GM03348 (cell line): ENCODE measurements around the gene FOXJ3.
A peak's percentile ranks its signal among the peaks of the same experiment; 100 is the strongest.

Experiments
- DNase-seq: peaks from one replicate; pipeline ENCODE4 v3.0.0; 2012; ENCODE audit warnings: low spot score

Gene FOXJ3

DNA sequence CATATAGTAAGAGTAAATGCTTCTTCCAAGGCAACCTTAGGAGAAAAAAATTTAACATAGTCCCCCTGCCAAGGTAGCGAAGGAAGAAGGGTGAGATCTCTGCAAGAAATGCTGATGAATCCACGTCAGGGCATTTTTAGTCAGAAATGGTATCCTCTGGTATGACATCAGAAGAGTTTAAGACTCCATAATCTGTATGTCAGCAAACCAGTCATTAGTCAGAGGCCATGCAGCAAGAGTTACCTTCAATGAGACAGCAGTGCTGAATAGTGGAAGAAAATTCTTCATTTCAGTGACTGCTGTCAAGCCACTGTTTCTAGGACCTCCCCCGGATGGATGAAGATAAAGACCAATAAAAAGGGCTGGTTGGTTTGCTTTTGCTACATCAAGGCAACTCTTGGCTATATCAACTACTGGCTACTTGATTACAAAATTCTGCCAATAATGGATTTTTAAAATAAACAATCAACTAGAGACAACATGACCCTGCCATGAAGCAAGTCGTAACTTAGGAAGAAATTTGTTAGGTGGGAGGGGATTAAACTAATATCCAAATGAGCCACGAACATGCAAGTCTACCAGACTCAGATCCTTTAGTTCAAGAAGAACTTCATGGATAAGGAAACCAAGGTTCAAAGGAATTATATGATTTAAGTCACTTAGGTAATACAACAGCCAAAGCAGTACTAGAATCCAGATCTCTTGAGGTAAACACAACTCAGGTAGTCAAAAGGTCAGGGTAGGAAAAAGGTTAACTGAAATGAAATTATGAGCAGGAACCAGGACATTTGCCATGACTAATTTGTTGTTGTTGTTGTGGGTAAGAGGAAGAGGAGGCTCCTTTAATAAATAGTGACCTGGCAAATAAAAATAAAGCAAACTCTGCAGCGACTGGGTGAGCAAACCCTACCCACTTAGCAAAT is 144.8 kb downstream of the FOXJ3 start:
- no peak for DNase-seq

DNA sequence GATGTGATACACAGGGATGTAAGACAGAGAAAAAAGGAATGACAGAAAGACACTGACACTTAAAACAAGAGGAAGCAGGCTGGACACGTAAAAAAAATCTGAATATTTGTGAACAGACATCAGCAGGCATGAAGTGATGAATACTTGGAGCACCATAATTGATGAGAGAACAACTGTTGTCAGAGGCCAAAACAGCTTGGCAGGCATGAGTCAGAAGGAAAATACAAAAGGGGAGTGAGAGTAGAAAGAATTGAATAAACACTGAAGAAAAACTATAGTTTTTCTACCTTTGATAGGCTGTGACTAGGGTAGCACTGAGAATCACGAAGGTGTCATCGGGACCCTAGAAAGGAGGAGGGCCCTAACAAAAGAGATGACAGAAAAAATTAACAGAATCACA is 148.9 kb downstream of the FOXJ3 start:
- DNase-seq = peak; percentile 71

DNA sequence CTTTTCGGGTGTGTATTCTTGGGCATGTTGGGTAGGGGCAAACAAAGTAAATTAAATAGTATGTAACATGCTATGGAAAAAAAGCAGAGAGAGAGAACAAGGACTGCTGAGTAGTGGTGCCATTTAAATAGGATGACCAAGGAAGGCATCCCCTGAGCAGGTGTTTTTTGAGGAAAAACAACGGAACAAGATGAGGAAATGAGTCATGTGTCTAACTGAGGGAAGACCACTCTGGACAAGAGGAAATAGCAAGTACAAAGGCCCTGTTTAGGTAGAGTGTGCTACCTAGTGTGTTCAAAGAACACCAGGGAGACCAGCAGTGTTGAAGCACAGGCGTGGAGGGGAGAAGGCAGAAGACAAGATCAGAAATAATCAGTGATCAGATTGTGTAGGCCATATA is 150.4 kb downstream of the FOXJ3 start:
- DNase-seq = no peak

DNA sequence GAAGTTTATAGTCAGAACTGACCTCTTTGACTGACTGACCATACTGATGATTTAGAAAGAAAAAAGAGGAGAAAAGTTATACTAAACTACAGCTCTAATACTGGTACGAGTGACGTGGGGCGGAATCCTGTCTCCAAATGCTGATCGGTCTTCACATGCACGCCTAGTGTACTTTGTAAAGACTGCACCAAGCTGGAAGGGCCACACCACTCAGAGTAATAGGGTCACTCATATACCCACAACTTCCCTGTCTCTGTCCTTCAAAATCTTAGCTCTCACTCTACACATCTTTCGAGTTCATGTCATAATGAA is 151.1 kb downstream of the FOXJ3 start:
- DNase-seq = no peak

DNA sequence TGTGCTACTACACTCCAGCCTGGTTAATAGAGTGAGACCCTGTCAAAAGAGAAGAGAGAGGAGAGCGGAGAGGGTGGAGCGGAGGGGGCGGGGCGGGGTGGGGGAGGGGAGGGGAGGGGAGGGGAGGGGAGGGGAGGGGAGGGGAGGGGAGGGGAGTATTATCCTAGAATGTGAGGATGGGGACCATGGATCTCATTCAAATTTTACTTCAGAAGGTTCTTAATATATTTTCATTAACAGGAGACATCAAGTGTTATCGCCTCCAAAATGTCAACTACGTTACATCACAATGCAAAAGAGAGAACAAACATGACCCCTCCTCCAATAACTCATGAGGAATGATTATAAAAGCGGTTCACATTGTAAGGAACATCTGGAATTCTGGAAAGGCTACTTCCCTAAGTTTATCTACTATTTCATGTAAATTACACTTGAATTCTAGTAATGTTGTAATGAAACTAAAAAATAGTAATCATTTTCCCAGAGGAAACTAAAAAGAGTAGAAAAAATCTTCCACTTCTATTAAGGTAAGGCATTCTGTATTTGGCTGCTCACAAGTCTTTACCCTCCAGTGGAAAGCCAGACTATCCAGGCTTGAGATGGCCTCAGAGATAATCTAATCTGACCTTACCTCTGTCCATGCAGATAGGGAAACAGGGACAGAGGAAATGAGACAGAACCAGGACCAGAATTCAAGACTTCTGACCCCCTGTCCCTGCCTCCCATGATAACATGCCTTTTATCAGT is 151.7 kb downstream of the FOXJ3 start:
- no peak for DNase-seq

DNA sequence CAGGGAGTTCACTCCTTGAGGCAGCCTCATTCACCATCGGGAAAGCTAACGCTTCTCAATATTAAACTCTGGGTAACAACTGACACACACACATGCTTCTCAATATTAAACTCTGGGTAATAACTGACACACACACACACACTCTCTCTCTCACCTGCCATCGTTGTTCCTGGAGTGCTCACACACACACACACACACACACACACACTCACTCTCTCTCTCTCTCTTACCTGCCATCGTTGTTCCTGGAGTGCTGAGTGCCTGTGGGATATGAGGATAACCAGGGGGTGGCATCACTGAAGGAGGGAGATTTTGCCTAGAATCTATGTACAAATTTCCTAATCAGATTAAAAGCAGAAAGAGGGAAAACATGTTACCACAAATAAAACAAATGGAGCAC is 153.3 kb downstream of the FOXJ3 start:
- no peak for DNase-seq

DNA sequence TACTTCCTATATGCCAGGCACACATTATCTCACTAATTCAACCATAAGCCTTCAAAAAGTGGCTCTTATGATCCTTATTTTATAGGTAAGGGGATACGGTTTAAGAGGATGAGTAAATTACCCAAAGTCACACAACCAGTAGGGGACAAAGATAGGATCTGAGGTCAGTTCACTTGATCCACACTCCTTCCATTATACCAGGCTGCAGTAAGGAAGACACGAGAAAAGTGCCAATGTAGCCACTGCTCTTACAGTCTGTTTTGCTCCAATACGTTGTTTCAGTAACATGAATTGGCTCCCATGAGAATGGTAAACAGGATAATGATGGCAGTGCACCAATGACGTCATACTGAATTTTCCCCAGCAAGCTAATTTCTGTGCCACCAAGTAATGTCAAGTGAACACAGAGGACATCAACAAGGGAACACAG is 155.1 kb downstream of the FOXJ3 start:
- DNase-seq = no peak

DNA sequence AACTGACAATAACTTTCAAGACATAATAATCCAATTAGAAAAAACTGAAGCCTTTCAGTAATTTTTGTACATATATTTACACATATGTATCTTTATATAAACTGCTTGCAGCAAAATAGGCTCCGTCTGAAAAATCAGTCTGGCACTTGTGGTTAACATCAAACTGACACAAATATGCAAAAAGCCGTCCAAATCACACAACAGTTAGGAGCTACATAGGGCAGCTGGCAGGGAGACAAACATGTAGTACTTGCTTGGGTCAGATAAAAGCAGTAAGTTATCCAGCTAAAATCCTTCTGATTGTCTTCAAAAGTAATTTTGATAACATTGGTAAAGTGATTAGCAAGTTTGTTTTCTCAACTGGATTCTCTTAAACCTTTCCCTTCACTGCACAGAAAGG is 155.8 kb downstream of the FOXJ3 start:
- DNase-seq = no peak

DNA sequence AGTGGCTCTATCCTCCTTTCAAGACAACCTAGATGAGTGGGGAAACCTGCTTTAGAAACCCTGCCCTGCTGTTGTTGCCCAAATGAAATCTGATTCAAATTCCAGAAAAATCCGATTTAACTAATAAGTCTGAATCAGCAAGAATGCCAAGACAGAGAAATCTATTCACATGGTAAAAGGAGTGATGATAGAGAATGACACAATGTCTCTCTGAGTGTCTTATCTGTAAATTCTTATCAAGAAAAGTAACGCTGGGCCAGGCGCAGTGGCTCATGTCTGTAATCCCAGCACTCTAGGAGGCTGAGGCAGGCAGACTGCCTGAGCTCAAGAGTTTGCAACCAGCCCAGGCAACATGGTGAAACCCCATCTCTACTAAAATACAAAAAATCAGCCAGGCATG is 156.8 kb downstream of the FOXJ3 start:
- no peak for DNase-seq

DNA sequence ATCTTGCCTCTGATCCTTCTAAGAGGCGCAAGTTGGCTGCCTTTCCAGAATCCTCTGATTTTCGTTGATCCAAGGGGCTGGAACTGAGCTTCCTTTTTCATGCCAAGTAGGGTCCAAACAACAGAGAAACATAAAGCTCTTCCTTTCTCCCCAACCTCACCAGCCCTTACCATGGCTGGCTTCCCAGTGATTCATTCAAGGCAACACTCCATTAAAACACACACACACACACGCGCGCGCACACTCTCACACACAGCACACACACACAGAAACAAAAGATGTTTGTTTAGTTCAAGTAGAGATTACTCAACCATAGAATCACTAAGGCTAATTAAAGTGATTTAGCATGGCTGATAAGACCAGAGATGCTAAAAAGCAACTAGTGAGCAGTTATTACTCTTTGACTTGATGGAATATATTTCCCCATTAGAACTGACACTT is 157.5 kb downstream of the FOXJ3 start:
- DNase-seq = no peak

DNA sequence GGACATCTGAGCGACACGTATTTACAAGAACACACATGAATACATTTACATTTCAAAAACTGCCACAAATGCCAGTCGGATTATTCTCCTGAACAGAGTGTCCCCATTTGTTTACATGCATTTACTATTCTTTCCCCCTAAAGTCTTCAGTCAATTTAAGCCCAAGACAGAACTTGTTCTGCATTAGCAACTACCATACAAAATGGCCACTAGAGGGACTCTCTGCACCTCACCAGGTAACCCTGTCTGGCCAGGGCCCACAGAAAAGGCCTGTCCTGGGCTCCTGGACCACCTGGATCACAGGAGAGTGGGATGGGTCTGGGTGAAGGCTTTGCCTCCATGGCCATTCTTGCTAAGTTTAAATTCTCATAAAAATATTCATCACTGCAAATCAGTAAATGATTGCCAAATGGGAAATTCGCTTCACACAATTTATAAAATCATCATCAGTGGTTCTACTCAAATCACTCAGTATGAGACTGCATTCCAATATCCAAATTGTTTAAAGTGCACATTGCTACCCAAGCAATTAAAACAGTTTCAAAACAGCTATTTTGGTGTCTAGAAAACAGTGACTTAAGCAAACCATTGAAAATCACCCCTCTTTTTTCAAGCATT is 158.0 kb downstream of the FOXJ3 start:
- peak; percentile 52 for DNase-seq

DNA sequence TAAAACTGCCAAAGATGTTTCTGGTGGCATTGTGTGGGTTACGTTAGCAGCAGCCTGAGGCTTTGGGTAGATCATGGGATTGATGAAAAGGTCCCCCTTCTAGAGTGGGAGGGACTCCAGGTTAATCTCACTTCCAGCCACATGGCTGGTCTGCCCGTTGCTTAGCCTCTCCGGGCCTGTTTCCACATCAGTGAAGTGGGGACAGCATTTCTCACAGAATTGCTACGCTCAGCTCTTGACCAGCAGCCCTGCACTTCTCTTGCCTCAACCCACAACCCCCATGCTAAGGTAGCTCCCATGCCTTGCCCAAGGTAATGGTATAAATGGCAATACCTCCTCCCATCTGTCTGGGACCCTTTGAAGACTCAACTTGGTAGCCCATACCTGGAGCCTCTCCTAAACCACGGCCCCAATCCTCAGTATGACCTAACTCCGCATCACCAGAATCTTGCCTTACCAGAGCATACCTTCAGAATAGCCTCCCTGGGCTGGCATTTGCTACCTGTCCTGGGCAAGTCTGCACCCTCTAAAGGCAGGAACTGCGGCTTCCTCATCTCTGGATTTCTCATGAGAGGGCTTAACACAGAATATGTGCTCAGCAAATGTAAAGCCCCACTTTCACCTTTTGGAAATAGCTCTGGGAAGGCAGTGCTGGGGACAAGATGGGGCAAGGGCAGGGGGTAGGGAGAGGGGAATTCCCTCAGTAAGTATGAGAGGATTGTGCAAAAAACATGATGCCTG is 159.6 kb downstream of the FOXJ3 start:
- no peak for DNase-seq

DNA sequence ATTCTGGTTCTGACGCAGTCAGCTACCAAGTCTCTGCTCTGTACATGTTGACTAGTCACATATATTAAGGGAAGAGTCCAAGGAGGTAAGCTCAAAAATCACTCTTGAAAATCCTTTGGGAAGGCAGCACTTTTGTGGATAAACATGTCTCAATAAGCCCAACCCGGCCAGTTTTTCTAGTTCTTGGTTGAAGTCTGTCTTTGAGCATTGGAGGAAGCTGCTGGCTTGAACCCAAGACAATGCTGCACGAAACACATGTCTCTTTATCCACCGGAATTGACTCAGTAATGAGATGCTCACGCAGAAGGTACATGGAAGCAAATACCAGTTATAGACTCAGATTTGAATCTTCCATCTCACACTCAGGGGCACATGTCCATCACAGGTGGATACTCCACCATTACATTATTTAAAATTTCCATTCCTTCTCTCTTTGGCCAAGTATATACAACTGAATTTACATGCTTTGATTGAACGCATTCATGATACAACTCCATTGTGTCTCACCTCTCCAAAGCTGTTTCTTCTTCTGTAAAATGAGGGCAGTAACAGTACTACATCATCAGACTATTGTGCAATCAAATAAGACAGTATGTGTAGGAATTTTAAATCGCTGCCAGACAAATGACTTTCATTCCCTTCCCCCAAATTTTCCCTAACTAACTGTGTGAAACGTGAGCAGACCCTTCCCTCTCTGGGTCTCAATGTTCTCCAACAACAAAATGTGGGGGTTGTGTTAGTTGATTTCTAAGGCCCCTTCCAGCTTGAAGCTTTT is 160.9 kb downstream of the FOXJ3 start:
- no peak for DNase-seq

DNA sequence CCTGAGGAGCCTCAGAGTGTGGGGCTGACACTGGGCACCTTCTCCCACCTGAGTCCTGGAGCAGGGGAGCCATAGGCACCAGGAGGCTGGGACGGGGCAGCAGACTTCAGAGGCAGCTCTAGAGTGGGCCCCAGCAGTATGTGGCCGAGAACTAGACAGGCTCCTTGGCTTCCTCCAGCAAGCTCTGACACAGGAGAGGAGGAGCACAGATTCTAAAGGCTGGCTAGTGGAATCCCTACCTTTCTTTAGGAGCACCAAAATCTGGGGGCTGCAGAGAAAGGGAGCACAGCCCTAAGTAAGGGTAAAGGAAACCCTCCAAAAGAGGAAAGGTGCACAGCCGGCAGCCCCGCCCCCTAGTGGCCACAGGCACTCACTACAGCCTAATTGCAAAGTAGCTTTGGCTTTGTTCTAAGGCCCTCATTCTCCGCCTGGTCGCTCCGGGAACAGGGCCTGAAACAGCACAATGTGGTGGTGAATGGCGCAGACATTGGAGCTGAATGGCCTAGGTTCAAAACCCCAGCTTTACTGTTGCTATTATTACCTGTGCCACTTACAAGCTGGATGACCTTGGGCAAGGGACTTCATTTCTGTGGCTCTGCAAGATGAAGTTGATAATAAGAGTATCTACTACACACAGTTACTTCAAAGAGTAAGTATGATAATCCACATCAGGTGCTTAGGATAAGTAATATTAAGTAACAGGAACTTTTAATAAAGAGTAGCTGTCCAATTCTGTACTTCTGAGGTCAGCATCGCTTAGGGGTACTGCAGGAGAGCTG is 161.7 kb downstream of the FOXJ3 start:
- DNase-seq = peak; percentile 85

DNA sequence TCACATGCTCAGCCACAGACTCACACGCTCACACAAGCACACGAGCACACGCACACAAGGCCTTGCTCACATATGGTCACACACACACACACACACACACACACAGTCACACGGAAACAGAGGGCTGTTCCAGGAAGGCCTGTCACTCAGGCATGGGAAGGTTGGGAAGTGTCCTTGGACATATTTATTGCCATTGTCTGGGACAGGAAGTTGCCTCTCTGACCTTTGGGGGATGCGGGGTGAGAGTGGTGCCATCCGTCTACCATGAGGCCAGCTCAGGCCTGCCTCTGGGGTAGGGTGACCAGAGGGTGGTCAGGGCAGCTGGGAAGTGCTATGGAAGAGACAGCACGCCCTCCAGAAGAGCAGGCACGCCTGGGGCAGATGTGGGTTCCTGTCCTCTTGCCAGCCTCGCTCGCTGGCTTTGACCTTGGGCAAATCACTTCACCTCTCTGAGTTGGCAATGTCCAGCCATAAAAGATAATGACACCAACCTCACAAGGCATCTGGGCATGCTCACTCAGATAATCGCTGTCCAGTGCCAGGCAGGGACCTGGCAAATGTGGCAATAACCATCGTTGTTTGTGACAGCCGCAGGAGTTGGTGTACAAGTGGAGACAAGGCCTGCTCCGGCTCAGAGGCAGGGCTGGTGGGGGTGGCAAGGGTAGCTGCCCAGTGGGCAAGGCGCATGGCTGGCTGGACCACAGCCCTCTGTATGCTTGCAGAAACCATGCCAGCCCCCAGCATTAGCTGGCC is 162.5 kb downstream of the FOXJ3 start:
- DNase-seq = no peak

DNA sequence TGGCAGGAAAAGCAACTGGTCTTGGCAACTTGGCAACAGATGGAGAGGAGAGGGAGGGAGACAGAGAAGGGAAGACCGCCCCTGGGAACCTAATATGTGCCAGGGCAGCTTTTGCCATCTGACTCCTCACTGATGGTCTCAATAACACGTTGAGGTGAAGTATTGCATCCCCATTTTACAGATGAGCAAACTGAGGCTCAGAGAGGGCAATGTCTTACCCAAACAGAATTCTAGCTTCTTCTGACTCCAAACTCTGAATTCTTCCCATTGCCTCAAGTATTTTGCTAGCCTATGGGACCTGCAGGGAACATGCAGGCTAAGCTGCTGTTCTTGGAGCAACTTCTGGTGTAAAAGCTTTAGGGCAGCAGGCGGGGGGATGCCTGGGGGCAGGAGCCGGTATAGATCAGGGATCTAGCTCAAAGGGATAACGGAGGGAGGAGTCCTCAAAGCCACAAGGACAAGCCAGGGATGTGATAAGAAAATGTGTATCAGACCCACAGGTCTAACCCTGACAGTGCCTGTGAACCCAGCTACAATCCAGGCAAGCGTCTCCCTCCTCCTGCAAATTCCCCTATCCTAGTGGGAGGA is 163.3 kb downstream of the FOXJ3 start:
- no peak for DNase-seq

DNA sequence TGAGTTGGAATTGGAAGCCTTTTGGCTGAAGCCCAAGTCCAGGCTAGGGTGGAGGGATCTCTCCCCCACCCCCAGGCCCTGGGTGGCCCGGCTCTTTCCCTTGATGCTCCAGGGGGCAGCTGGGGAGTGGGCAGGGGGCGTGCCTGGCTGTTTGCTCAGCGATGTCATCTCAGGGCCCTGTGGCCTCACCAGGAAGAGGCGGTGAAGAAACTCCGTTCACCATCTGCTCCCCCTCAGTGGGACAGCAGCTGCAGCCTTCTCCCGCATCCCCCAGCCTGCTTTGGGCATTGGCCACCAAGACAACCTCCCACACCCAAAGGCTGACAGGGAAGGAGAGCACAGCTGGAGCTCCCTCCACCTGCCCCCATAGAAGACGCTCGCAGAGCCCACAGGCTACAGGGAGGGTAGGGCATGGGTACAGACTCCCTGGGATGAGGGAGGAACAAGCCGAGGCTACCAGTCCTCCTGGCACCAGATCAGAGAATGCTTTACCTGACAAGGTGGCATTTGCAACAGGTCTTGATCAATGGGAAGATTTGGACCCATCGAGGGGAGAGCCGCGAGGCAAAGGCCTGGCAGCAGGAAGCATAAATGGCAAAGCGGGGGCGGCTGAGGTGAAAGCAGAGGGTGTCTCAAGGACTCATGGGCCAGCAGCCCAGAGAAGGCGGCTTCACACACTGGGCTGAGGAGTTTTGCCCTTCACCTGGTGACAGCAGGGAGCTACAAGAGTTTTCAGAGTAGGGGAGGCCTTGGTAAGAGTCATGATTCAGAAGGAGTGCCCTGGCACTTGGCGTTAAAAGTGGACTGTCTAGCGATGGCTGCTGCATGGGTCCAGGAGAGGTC is 164.0 kb downstream of the FOXJ3 start:
- no peak for DNase-seq

DNA sequence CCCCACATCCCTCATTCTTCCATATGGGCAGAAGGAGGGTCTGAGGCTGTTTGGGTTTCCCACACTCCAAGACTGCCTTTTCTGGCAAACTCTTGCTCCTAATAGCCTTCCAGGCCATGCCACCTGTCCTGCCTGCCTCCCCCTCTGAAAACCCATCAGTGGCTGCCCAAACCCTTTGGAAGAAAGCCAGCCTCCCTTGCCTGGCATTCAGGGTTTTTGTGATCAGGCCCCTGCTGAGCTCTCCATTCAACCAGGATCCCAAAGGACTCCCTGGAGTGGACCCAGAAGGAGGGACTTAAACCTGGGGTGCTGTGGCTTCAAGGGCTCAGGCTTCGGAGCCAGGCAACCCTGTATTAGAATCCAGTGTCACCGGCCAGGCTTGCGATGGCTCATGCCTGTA is 166.3 kb downstream of the FOXJ3 start:
- DNase-seq = no peak

DNA sequence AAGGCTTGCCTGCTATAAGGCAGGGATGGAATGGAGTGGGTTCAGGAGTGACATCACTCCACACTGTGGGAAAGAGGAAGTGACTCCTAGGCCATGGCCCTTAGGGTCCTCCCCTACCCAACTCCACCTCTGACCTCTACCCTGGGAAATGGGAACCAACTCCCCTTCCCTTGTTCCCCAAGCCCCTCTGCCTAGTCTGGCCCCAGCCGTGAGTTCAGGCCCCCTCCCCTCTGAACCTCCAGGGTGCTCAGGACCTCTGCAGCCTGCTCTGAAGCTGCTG is 166.7 kb downstream of the FOXJ3 start:
- DNase-seq = no peak
